ENCODE data around the gene FAM184A. TPM values are rescaled to one million over a fixed set of nuclear protein-coding genes. Genes with fewer than 3 reads are reported as not detected.

The FAM184A gene, protein sequence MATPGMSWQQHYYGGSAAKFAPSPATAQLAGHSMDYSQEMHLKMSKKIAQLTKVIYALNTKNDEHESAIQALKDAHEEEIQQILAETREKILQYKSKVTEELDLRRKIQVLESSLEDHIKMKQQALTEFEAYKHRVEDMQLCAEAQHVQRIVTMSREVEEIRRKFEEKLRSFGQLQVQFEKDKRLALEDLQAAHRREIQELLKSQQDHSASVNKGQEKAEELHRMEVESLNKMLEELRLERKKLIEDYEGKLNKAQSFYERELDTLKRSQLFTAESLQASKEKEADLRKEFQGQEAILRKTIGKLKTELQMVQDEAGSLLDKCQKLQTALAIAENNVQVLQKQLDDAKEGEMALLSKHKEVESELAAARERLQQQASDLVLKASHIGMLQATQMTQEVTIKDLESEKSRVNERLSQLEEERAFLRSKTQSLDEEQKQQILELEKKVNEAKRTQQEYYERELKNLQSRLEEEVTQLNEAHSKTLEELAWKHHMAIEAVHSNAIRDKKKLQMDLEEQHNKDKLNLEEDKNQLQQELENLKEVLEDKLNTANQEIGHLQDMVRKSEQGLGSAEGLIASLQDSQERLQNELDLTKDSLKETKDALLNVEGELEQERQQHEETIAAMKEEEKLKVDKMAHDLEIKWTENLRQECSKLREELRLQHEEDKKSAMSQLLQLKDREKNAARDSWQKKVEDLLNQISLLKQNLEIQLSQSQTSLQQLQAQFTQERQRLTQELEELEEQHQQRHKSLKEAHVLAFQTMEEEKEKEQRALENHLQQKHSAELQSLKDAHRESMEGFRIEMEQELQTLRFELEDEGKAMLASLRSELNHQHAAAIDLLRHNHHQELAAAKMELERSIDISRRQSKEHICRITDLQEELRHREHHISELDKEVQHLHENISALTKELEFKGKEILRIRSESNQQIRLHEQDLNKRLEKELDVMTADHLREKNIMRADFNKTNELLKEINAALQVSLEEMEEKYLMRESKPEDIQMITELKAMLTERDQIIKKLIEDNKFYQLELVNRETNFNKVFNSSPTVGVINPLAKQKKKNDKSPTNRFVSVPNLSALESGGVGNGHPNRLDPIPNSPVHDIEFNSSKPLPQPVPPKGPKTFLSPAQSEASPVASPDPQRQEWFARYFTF
- 14.5 TPM for polyA plus RNA-seq (2013, experiment 1 of 4)
- 19.4 TPM for polyA plus RNA-seq (2013, experiment 2 of 4)
- 14.9 TPM for polyA plus RNA-seq (2013, experiment 3 of 4)
- 15.4 TPM for polyA plus RNA-seq (2013, experiment 4 of 4)

- Histone ChIP-seq H3K4me1 (ENCODE audit: control insufficient read depth, insufficient read depth, low read length) (peaks cover 5% of the 10 kb centered on the region), H3K9me3 (ENCODE audit: control insufficient read depth, low read length) (no peaks in the 10 kb centered on the region), H3K27me3 (ENCODE audit: control insufficient read depth, insufficient read depth, low read length, poor library complexity, severe bottlenecking) (peaks cover 26% of the 10 kb centered on the region), H3K36me3 (ENCODE audit: control insufficient read depth, insufficient read depth, low read length) (no peaks in the 10 kb centered on the region), H3K27ac (ENCODE audit: insufficient read depth, low read depth, low read length, poor library complexity, severe bottlenecking) (no peak within 1 kb of the TSS), H3K4me3 (ENCODE audit: insufficient read depth, low read depth, low read length) (peak within 1 kb of the TSS; percentile 77)
- WGBS, 2 experiments = 1% methylated on average over 103 of the region's 103 CpGs
These were observed at the start of gene FAM184A for GRCh38 chr6:119078376-119079282. TSS of gene FAM184A (minus strand) at chr6:119078664. CDS start at chr6:119078299, 365 bp downstream.

GRCh38 chr6:119127627-119128026, 49.2 kb upstream of the FAM184A start:
- Histone ChIP-seq H3K36me3 (ENCODE audit: control insufficient read depth, insufficient read depth, low read length) (no peaks in the 10 kb centered on the region), H3K27ac (ENCODE audit: insufficient read depth, low read depth, low read length, poor library complexity, severe bottlenecking) (no peak overlapping the region), H3K27me3 (ENCODE audit: control insufficient read depth, insufficient read depth, low read length, poor library complexity, severe bottlenecking) (no peaks in the 10 kb centered on the region), H3K4me1 (ENCODE audit: control insufficient read depth, insufficient read depth, low read length) (no peaks in the 10 kb centered on the region), H3K9me3 (ENCODE audit: control insufficient read depth, low read length) (no peaks in the 10 kb centered on the region), H3K4me3 (ENCODE audit: insufficient read depth, low read depth, low read length) (no peak overlapping the region)
- WGBS, 2 experiments = no CpG with 5 or more reads among the region's 1 CpG

DNA sequence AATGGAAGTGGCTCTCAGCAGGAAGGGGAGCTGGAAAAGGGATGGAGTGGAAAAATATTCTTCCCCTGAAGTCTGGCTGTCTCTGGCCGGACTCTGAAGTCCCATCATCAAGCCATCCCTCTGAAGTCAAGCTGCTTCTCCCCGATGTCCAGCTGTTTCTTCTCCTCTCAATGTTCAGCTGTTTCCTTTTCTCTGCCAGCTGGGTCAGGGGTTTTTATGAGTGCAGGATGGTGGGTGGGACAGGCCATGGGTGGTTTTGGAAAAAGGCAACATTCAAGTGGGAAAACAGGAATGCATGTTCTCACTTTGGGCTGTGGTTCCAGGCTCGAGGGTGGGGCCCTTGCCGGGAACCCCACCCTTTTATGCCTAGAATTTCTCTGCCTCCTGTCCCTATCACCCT, 48.4 kb upstream of the FAM184A start:
- Histone ChIP-seq H3K27ac (ENCODE audit: insufficient read depth, low read depth, low read length, poor library complexity, severe bottlenecking) (no peak overlapping the region), H3K9me3 (ENCODE audit: control insufficient read depth, low read length) (no peaks in the 10 kb centered on the region), H3K4me3 (ENCODE audit: insufficient read depth, low read depth, low read length) (no peak overlapping the region), H3K27me3 (ENCODE audit: control insufficient read depth, insufficient read depth, low read length, poor library complexity, severe bottlenecking) (no peaks in the 10 kb centered on the region), H3K4me1 (ENCODE audit: control insufficient read depth, insufficient read depth, low read length) (no peaks in the 10 kb centered on the region), H3K36me3 (ENCODE audit: control insufficient read depth, insufficient read depth, low read length) (no peaks in the 10 kb centered on the region)
- 85 to 86% methylated on average over 4 of the region's 4 CpGs for WGBS, 2 experiments

DNA sequence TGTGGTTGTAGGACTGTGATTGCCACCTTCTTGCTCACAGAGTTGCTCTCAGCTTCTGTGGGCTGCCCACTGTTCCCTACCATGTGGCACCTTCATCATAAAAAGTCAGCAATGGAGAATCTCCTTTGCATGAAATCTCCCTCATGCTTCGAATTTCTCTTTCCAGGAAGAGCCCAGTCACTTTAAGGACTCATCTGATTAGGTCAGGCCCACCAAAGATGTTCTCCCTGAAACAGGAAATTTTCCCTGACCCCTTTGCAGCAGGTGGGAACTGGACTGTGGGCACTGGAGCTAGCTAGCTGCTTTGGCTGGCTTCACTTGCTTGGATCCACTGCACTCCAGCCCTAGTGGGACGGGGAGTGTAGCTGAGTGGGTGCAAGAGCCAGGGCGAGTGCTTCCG, 47.7 kb upstream of the FAM184A start:
- H3K27me3 ChIP-seq (ENCODE audit: control insufficient read depth, insufficient read depth, low read length, poor library complexity, severe bottlenecking) = no peaks in the 10 kb centered on the region
- no peaks in the 10 kb centered on the region for H3K9me3 ChIP-seq (ENCODE audit: control insufficient read depth, low read length)
- no peaks in the 10 kb centered on the region for H3K4me1 ChIP-seq (ENCODE audit: control insufficient read depth, insufficient read depth, low read length)
- H3K27ac ChIP-seq (ENCODE audit: insufficient read depth, low read depth, low read length, poor library complexity, severe bottlenecking) = no peak overlapping the region
- WGBS, 2 experiments = 93% methylated on average over 4 of the region's 4 CpGs
- H3K36me3 ChIP-seq (ENCODE audit: control insufficient read depth, insufficient read depth, low read length) = no peaks in the 10 kb centered on the region
- no peak overlapping the region for H3K4me3 ChIP-seq (ENCODE audit: insufficient read depth, low read depth, low read length)

GRCh38 chr6:119125576-119125975, 47.1 kb upstream of the FAM184A start:
- H3K27ac ChIP-seq (ENCODE audit: insufficient read depth, low read depth, low read length, poor library complexity, severe bottlenecking) = no peak overlapping the region
- H3K4me1 ChIP-seq (ENCODE audit: control insufficient read depth, insufficient read depth, low read length) = no peaks in the 10 kb centered on the region
- H3K27me3 ChIP-seq (ENCODE audit: control insufficient read depth, insufficient read depth, low read length, poor library complexity, severe bottlenecking) = no peaks in the 10 kb centered on the region
- 90 to 100% methylated on average over 2 of the region's 2 CpGs for WGBS, 2 experiments
- H3K9me3 ChIP-seq (ENCODE audit: control insufficient read depth, low read length) = no peaks in the 10 kb centered on the region
- H3K36me3 ChIP-seq (ENCODE audit: control insufficient read depth, insufficient read depth, low read length) = no peaks in the 10 kb centered on the region
- H3K4me3 ChIP-seq (ENCODE audit: insufficient read depth, low read depth, low read length) = no peak overlapping the region

- no CpG with 5 or more reads among the region's 1 CpG for WGBS, 2 experiments
These were observed 45.8 kb upstream of the FAM184A start for GRCh38 chr6:119124079-119124824.

DNA sequence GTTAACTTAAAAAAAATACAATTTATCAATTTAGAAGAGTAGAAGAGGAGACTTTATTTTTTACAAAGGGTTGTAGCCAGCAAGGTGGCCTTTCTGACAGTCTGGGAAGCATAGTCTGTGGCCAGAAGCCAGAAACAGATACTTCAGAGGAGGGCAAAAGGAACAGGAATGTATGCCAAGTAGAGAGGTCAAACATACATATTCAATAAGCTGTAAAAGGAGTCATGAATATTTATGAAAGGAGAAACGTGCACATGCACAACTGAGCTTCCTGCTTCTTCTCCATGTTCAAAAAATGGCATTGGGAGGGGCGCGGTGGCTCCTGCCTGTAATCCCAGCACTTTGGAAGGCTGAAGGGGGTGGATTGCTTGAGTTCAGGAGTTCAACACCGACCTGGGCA, 43.9 kb upstream of the FAM184A start:
- no peak overlapping the region for H3K4me3 ChIP-seq (ENCODE audit: insufficient read depth, low read depth, low read length)
- H3K4me1 ChIP-seq (ENCODE audit: control insufficient read depth, insufficient read depth, low read length) = no peaks in the 10 kb centered on the region
- H3K27me3 ChIP-seq (ENCODE audit: control insufficient read depth, insufficient read depth, low read length, poor library complexity, severe bottlenecking) = no peaks in the 10 kb centered on the region
- no peaks in the 10 kb centered on the region for H3K9me3 ChIP-seq (ENCODE audit: control insufficient read depth, low read length)
- H3K36me3 ChIP-seq (ENCODE audit: control insufficient read depth, insufficient read depth, low read length) = no peaks in the 10 kb centered on the region
- 91 to 92% methylated on average over 4 of the region's 4 CpGs for WGBS, 2 experiments
- no peak overlapping the region for H3K27ac ChIP-seq (ENCODE audit: insufficient read depth, low read depth, low read length, poor library complexity, severe bottlenecking)

More at GRCh38 chr6:119124079-119124824, 45.8 kb upstream of the FAM184A start:
- Histone ChIP-seq H3K27ac (ENCODE audit: insufficient read depth, low read depth, low read length, poor library complexity, severe bottlenecking) (no peak overlapping the region), H3K4me3 (ENCODE audit: insufficient read depth, low read depth, low read length) (no peak overlapping the region), H3K4me1 (ENCODE audit: control insufficient read depth, insufficient read depth, low read length) (no peaks in the 10 kb centered on the region), H3K9me3 (ENCODE audit: control insufficient read depth, low read length) (no peaks in the 10 kb centered on the region), H3K36me3 (ENCODE audit: control insufficient read depth, insufficient read depth, low read length) (no peaks in the 10 kb centered on the region), H3K27me3 (ENCODE audit: control insufficient read depth, insufficient read depth, low read length, poor library complexity, severe bottlenecking) (no peaks in the 10 kb centered on the region)

DNA sequence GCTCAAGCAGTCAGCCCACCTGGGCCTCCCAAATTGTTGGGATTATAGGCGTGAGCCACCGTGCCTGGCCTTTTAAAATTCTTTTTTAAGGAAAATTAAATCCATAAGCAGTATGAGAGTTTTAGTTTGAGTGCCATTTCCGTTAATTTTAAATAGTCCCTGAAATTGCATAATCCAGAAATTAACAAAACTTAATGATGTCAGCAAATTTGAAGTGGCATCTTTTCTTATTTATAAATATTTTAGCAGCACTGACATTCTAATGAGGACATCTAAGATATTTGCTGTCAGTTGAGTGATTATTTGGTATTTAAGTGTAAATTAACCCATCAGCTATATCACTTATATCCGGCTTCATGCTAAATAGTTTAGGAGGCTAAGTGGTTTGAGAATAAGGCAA, 42.9 kb upstream of the FAM184A start:
- no peak overlapping the region for H3K27ac ChIP-seq (ENCODE audit: insufficient read depth, low read depth, low read length, poor library complexity, severe bottlenecking)
- no peaks in the 10 kb centered on the region for H3K36me3 ChIP-seq (ENCODE audit: control insufficient read depth, insufficient read depth, low read length)
- WGBS, 2 experiments = 89 to 93% methylated on average over 3 to 4 of the region's 4 CpGs
- no peak overlapping the region for H3K4me3 ChIP-seq (ENCODE audit: insufficient read depth, low read depth, low read length)
- H3K27me3 ChIP-seq (ENCODE audit: control insufficient read depth, insufficient read depth, low read length, poor library complexity, severe bottlenecking) = no peaks in the 10 kb centered on the region
- no peaks in the 10 kb centered on the region for H3K9me3 ChIP-seq (ENCODE audit: control insufficient read depth, low read length)
- no peaks in the 10 kb centered on the region for H3K4me1 ChIP-seq (ENCODE audit: control insufficient read depth, insufficient read depth, low read length)

DNA sequence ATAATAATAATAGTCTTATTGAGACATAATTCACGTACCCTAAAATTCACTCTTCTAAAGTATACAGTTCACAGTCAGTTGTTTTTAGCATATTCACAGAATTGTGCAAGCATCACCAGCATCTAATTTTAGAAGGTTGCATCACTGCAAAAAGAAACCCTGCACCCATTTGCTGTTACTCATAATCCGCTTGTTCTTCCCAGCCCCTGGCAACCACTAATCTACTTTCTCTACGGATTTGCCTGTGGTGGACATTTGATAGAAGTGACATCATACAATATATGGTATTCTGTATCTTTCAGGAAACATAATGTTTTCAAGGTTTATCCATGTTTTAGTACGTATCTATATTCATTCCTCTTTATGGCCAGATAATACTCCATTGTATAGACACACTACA, 41.5 kb upstream of the FAM184A start:
- H3K4me3 ChIP-seq (ENCODE audit: insufficient read depth, low read depth, low read length) = no peak overlapping the region
- WGBS, 2 experiments = 97 to 98% methylated on average over 3 to 4 of the region's 4 CpGs

More for the DNA sequence above, 41.5 kb upstream of the FAM184A start:
- Histone ChIP-seq H3K9me3 (ENCODE audit: control insufficient read depth, low read length) (no peaks in the 10 kb centered on the region), H3K4me1 (ENCODE audit: control insufficient read depth, insufficient read depth, low read length) (no peaks in the 10 kb centered on the region), H3K27me3 (ENCODE audit: control insufficient read depth, insufficient read depth, low read length, poor library complexity, severe bottlenecking) (no peaks in the 10 kb centered on the region), H3K27ac (ENCODE audit: insufficient read depth, low read depth, low read length, poor library complexity, severe bottlenecking) (no peak overlapping the region), H3K36me3 (ENCODE audit: control insufficient read depth, insufficient read depth, low read length) (no peaks in the 10 kb centered on the region)

Data from ectodermal cell (in vitro differentiated cells).